Measurements from ENCODE around the gene FAM3A. TPM values are rescaled to one million over a fixed set of nuclear protein-coding genes. Genes with fewer than 3 reads are reported as not detected.

FAM3A gene
- total and polyA plus RNA-seq, 2 of the 4 experiments (the other 2 are of a cell fraction) = 14.0 to 47.2 TPM

- Histone ChIP-seq H2AK5ac (ENCODE audit: low read depth, low read length) (no peak overlapping the region), H3K27me3 (ENCODE audit: control insufficient read depth, insufficient read depth, low read length) (no peaks in the 10 kb centered on the region), H2AFZ (replicated peaks; ENCODE audit: low read length, poor library complexity) (no peak overlapping the region), H3K4me1 (ENCODE audit: control insufficient read depth, insufficient read depth, low read length) (peaks cover 2% of the 10 kb centered on the region; the same call in 1 of the 2 replicates), H4K20me1 (ENCODE audit: insufficient read depth, low read length) (no peaks in the 10 kb centered on the region), H3K27ac (ENCODE audit: insufficient read depth, low read length) (no peak overlapping the region), H3K4me3 (ENCODE audit: insufficient read depth, low read depth, low read length) (no peak overlapping the region), H3K9me1 (ENCODE audit: insufficient read depth, low read length) (peaks cover 4% of the 10 kb centered on the region), H3K4ac (ENCODE audit: low read depth, low read length) (no peak overlapping the region), H3K23ac (ENCODE audit: low read depth, low read length) (no peak overlapping the region), H3K18ac (ENCODE audit: low read depth, low read length) (no peak overlapping the region), H3K4me2 (ENCODE audit: low read depth, low read length) (no peak overlapping the region), H2BK5ac (ENCODE audit: low read depth, low read length, poor library complexity, severe bottlenecking) (no peak overlapping the region), H3K79me1 (ENCODE audit: low read depth in 1 of 2, low read length in 2 of 2) (peaks cover 0 to 2% of the 10 kb centered on the region in 2 experiments; a peak in 2 of 4 replicates), H4K91ac (ENCODE audit: insufficient read depth, low read depth, low read length) (no peak overlapping the region), H2BK20ac (ENCODE audit: low read depth, low read length) (no peak overlapping the region), H3K56ac (ENCODE audit: extremely low read depth, insufficient read depth, low read length) (no peak overlapping the region), H2BK15ac (ENCODE audit: low read depth, low read length) (no peak overlapping the region), H2BK120ac (ENCODE audit: low read depth, low read length) (no peak overlapping the region), H3K9ac (ENCODE audit: low read depth, low read length) (no peak overlapping the region), H3K36me3 (ENCODE audit: control insufficient read depth, insufficient read depth, low read length) (peaks cover 10% of the 10 kb centered on the region; the same call in 1 of the 2 replicates), H4K8ac (ENCODE audit: low read depth in 2 of 2, low read length in 2 of 2) (no peak overlapping the region), H2AK9ac (replicated peaks; ENCODE audit: low read depth, low read length, poor library complexity) (no peak overlapping the region), H4K5ac (ENCODE audit: low read depth, low read length) (no peak overlapping the region), H3K14ac (replicated peaks; ENCODE audit: low read depth, low read length) (no peak overlapping the region), H3K9me3 (ENCODE audit: control insufficient read depth, insufficient read depth, low read length) (peaks cover 3% of the 10 kb centered on the region; the same call in 1 of the 2 replicates)
- ChIA-PET CTCF (no interaction called here), POLR2A (ENCODE audit: unreplicated experiment) (no interaction called here)
- ATAC-seq (ENCODE audit: low read depth) = no peak
- no peak for DNase-seq
- 62% methylated on average over 3 of the region's 24 CpGs; no CpG with 5 or more reads in 1 of the 2 experiments for WGBS, 2 experiments (ENCODE audit: extremely low coverage in 2 of 2, insufficient read length in 1 of 2)
- no TSS peak for BruUV-seq (replicated peaks)
- intact Hi-C loops (cut with micrococcal nuclease) = no loop called here
- in situ Hi-C loops (cut with MboI; ENCODE audit: low sequenced_read_pairs) = no loop called here
- dilution Hi-C loops (cut with HindIII; ENCODE audit: low sequenced_read_pairs, unreplicated experiment) = no loop called here
- TF ChIP-seq RAD21 (IDR thresholded peaks at IDR 0.05; ENCODE audit: low read length) = no peak
- no peak for TF ChIP-seq CTCF (conservative IDR thresholded peaks at IDR 0.05; ENCODE audit: low read depth, low read length)
- TF ChIP-seq MAFK (IDR thresholded peaks at IDR 0.05; ENCODE audit: low read depth, low read length) = no peak
- no peak for TF ChIP-seq ELK1 (IDR thresholded peaks at IDR 0.05; ENCODE audit: borderline replicate concordance, low read depth, low read length)
- TF ChIP-seq RCOR1 (IDR thresholded peaks at IDR 0.05; ENCODE audit: insufficient replicate concordance, low read length) = no peak
- no peak for TF ChIP-seq POLR2A (IDR thresholded peaks at IDR 0.05; ENCODE audit: low read depth, low read length)
- TF ChIP-seq MXI1 (IDR thresholded peaks at IDR 0.05; ENCODE audit: borderline replicate concordance, low read depth, low read length) = no peak
- TF ChIP-seq SMC3 (IDR thresholded peaks at IDR 0.05; ENCODE audit: low read depth, low read length) = no peak
Measured at GRCh38 chrX:154507673-154508383, 8.2 kb downstream of the FAM3A start.
